GM23338 (cell line): ENCODE results near the gene STN1. TPM values are rescaled to one million over a fixed set of nuclear protein-coding genes. Genes with fewer than 3 reads are reported as not detected.

Experiments
- ATAC-seq: fragments of 200-7000 bp; cut with Tn5 transposase; 3 replicates; pipeline ENCODE4 v1.9.1; 2020
- DNase-seq: peaks from one replicate; pipeline ENCODE4 v3.0.0-alpha.2; 2015; ENCODE audit warnings: low spot score
- H2AFZ ChIP-seq: fragments of 200-600 bp; sonication (generic); 2 replicates; pipeline ENCODE4 v1.8.0; 2016; ENCODE audit warnings: antibody characterized with exemption, mild to moderate bottlenecking, moderate library complexity
- H3F3A ChIP-seq: fragments of 200-600 bp; sonication (generic); replicated peaks from 2 replicates; pipeline ENCODE4 v1.8.0; 2017; ENCODE audit warnings: antibody characterized with exemption, mixed run types, low read depth
- H3K27ac ChIP-seq: fragments of 200-600 bp; sonication (generic); 2 replicates; pipeline ENCODE4 v1.6.1; 2016; ENCODE audit warnings: low read depth
- H3K27me3 ChIP-seq: fragments of 200-600 bp; sonication (generic); 2 replicates; pipeline ENCODE4 v1.8.0; 2016; ENCODE audit warnings: mild to moderate bottlenecking, mixed run types, moderate library complexity; ENCODE audit not compliant: insufficient read depth
- H3K36me3 ChIP-seq: fragments of 200-600 bp; sonication (generic); 2 replicates; pipeline ENCODE4 v1.8.0; 2016; ENCODE audit warnings: mild to moderate bottlenecking; ENCODE audit not compliant: insufficient read depth
- H3K4me1 ChIP-seq: fragments of 200-600 bp; sonication (generic); 2 replicates; pipeline ENCODE4 v1.8.0; 2016; ENCODE audit warnings: mild to moderate bottlenecking, moderate library complexity; ENCODE audit not compliant: insufficient read depth
- H3K4me2 ChIP-seq: fragments of 200-600 bp; sonication (generic); 2 replicates; pipeline ENCODE4 v1.7.1; 2017; ENCODE audit warnings: mixed run types
- H3K4me3 ChIP-seq: fragments of 200-600 bp; sonication (generic); 2 replicates; pipeline ENCODE4 v1.6.1; 2016; ENCODE audit warnings: mixed run types
- H3K79me2 ChIP-seq: fragments of 200-600 bp; sonication (generic); replicated peaks from 2 replicates; pipeline ENCODE4 v1.8.0; 2017; ENCODE audit warnings: mild to moderate bottlenecking; ENCODE audit not compliant: insufficient read depth
- H3K9me2 ChIP-seq: fragments of 200-600 bp; sonication (generic); 2 replicates; pipeline ENCODE4 v1.8.0; 2017; ENCODE audit not compliant: insufficient read depth
- H4K20me1 ChIP-seq: fragments of 200-600 bp; sonication (generic); replicated peaks from 2 replicates; pipeline ENCODE4 v1.8.0; 2017; ENCODE audit warnings: mild to moderate bottlenecking; ENCODE audit not compliant: insufficient read depth
- H3K27ac Mint-ChIP-seq: 2 replicates; pipeline ENCODE4 v1.8.0; 2020; ENCODE audit warnings: inconsistent platforms, mild to moderate bottlenecking, moderate library complexity, mixed read lengths
- H3K27me3 Mint-ChIP-seq: 3 replicates; pipeline ENCODE4 v1.8.0; 2022; ENCODE audit warnings: low read depth, mild to moderate bottlenecking, moderate library complexity, mixed read lengths, inconsistent platforms; ENCODE audit not compliant: insufficient read depth, poor library complexity
- H3K36me3 Mint-ChIP-seq: 3 replicates; pipeline ENCODE4 v1.8.0; 2021; ENCODE audit warnings: low read depth, mild to moderate bottlenecking, inconsistent platforms, moderate library complexity, mixed read lengths
- H3K4me1 Mint-ChIP-seq: 3 replicates; pipeline ENCODE4 v1.8.0; 2020; ENCODE audit warnings: mild to moderate bottlenecking, inconsistent platforms, mixed read lengths
- H3K4me3 Mint-ChIP-seq: 3 replicates; pipeline ENCODE4 v1.8.0; 2021; ENCODE audit warnings: moderate library complexity, mild to moderate bottlenecking, inconsistent platforms, mixed read lengths
- H3K9me3 Mint-ChIP-seq: 3 replicates; pipeline ENCODE4 v1.8.0; 2020; ENCODE audit warnings: moderate library complexity, mild to moderate bottlenecking, inconsistent platforms, mixed read lengths
- CREB1 ChIP-seq: fragments of 250-450 bp; sonication (Bioruptor Pico); IDR thresholded peaks from 2 replicates; pipeline ENCODE4 v1.5.0; 2020; ENCODE audit warnings: low read depth, mild to moderate bottlenecking, moderate library complexity
- CTCF ChIP-seq, 2 experiments: fragments of 200-600 bp in 1 of 2; sonication (generic) in 1 of 2; conservative IDR thresholded peaks; 2 replicates each; pipeline versions ENCODE4 v1.5.1 to v1.6.1; 2016 to 2017; ENCODE audit warnings: antibody characterized with exemption in 2 of 2, low read depth in 2 of 2, mild to moderate bottlenecking in 2 of 2, moderate library complexity in 1 of 2
- ETS1 ChIP-seq: IDR thresholded peaks from 2 replicates; pipeline ENCODE4 v1.6.1; 2016; ENCODE audit warnings: antibody characterized with exemption
- EZH2 ChIP-seq: fragments of 200-600 bp; sonication (generic); IDR thresholded peaks from one replicate; pipeline ENCODE4 v1.8.0; 2017; ENCODE audit warnings: antibody characterized with exemption, mild to moderate bottlenecking, low read depth; ENCODE audit not compliant: unreplicated experiment
- EZH2phosphoT487 ChIP-seq: fragments of 200-600 bp; sonication (generic); IDR thresholded peaks from one replicate; pipeline ENCODE4 v1.8.1; 2018; ENCODE audit warnings: antibody characterized with exemption; ENCODE audit not compliant: unreplicated experiment
- JUNB ChIP-seq: IDR thresholded peaks from one replicate; pipeline ENCODE4 v1.6.1; 2016; ENCODE audit warnings: antibody characterized with exemption; ENCODE audit not compliant: unreplicated experiment
- NANOG ChIP-seq: IDR thresholded peaks from 2 replicates; pipeline ENCODE4 v1.6.1; 2016; ENCODE audit warnings: antibody characterized with exemption, borderline replicate concordance
- POLR2AphosphoS5 ChIP-seq: IDR thresholded peaks from 2 replicates; pipeline ENCODE4 v1.6.1; 2016; ENCODE audit warnings: antibody characterized with exemption, low read depth
- REST ChIP-seq: IDR thresholded peaks from one replicate; pipeline ENCODE4 v1.6.1; 2018; ENCODE audit warnings: antibody characterized with exemption; ENCODE audit not compliant: unreplicated experiment
- STAT1 ChIP-seq: IDR thresholded peaks from one replicate; pipeline ENCODE4 v1.6.1; 2016; ENCODE audit warnings: antibody characterized with exemption; ENCODE audit not compliant: unreplicated experiment
- ZNF114 ChIP-seq: fragments of 250-450 bp; sonication (Bioruptor Pico); IDR thresholded peaks from 2 replicates; pipeline ENCODE4 v1.5.0; 2020; ENCODE audit warnings: mild to moderate bottlenecking, moderate library complexity
- ZNF331 ChIP-seq: fragments of 250-450 bp; sonication (Bioruptor Pico); IDR thresholded peaks from 2 replicates; pipeline ENCODE4 v1.5.0; 2020; ENCODE audit warnings: low read depth, mild to moderate bottlenecking, moderate library complexity
- ZNF462 ChIP-seq: fragments of 250-450 bp; sonication (Bioruptor Pico); IDR thresholded peaks from 2 replicates; pipeline ENCODE4 v1.5.0; 2020; ENCODE audit warnings: mild to moderate bottlenecking, moderate library complexity
- polyA plus RNA-seq: library from polyadenylated mRNA; unstranded; fragments of >200 nt; fragmentation: Nextera tagmentation; extraction: Ambion mirVana; gene quantifications from 2 replicates; pipeline ENCODE4 v1.2.1, GENCODE V29; 2016
- total RNA-seq: library from RNA; depleted of rRNA; stranded (reverse); fragments of >200 nt; shearing (Covaris generic); gene quantifications from 2 replicates; pipeline ENCODE4 v1.2.3, GENCODE V29; 2014

The STN1 gene
- total and polyA plus RNA-seq, 2 experiments from 2014 or later, result 7.2 to 11.3 TPM

GRCh38 chr10:103868200-103868599 is 49.8 kb downstream of the STN1 start:
- Histone ChIP-seq H3K4me1 (no peaks in the 10 kb centered on the region), H2AFZ (no peak overlapping the region), H3K9me2 (no peaks in the 10 kb centered on the region), H3K27ac (no peak overlapping the region), H3K27me3 (no peaks in the 10 kb centered on the region), H4K20me1 (no peaks in the 10 kb centered on the region), H3F3A (no peaks in the 10 kb centered on the region), H3K36me3 (no peaks in the 10 kb centered on the region), H3K79me2 (no peaks in the 10 kb centered on the region), H3K4me3 (no peak overlapping the region), H3K4me2 (no peak overlapping the region)
- Mint-ChIP-seq H3K27me3 (peaks cover 4% of the 10 kb centered on the region), H3K36me3 (peaks cover 8% of the 10 kb centered on the region; the same call in 2 of the 3 replicates), H3K9me3 (peaks cover 16% of the 10 kb centered on the region), H3K27ac (no peak overlapping the region), H3K4me3 (no peak overlapping the region), H3K4me1 (peaks cover 16% of the 10 kb centered on the region)
- ATAC-seq, result no peak
- DNase-seq, result no peak
- no peak for TF ChIP-seq ZNF331 (CRISPR knock-in tag)
- no peak for TF ChIP-seq POLR2AphosphoS5
- TF ChIP-seq CREB1 (CRISPR knock-in tag), result no peak
- TF ChIP-seq JUNB, result no peak
- TF ChIP-seq REST, result no peak
- no peak for TF ChIP-seq ETS1
- TF ChIP-seq CTCF (conservative IDR thresholded peaks at IDR 0.05; ENCODE audit: low read depth in 2 of 2), result no peak
- no peak for TF ChIP-seq ZNF462
- no peak for TF ChIP-seq NANOG
- TF ChIP-seq EZH2, result no peak
- TF ChIP-seq STAT1, result no peak
- no peak for TF ChIP-seq EZH2phosphoT487
- no peak for TF ChIP-seq ZNF114 (CRISPR knock-in tag)
